Measurements from ENCODE around the gene NINJ1. TPM values are rescaled to one million over a fixed set of nuclear protein-coding genes. Genes with fewer than 3 reads are reported as not detected.

Gene NINJ1, protein sequence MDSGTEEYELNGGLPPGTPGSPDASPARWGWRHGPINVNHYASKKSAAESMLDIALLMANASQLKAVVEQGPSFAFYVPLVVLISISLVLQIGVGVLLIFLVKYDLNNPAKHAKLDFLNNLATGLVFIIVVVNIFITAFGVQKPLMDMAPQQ
- polyA plus RNA-seq (2013, experiment 1 of 2): 62.3 TPM
- 64.2 TPM for polyA plus RNA-seq (2013, experiment 2 of 2)

- Histone ChIP-seq H3K4ac (ENCODE audit: low read depth in 1 of 2, low read length in 2 of 2) (peak within 1 kb of the TSS; percentile 57 to 83), H2AK5ac (ENCODE audit: low read length, severe bottlenecking) (peak within 1 kb of the TSS; percentile 1), H4K8ac (ENCODE audit: low read length) (peak within 1 kb of the TSS; percentile 47), H2BK120ac (ENCODE audit: low read depth, low read length) (peak within 1 kb of the TSS; percentile 56), H4K91ac (ENCODE audit: low read length) (peak within 1 kb of the TSS; percentile 85), H3K27ac (ENCODE audit: low read length, poor library complexity, severe bottlenecking) (peak within 1 kb of the TSS; percentile 80), H3K18ac (ENCODE audit: low read depth in 1 of 2, low read length in 2 of 2) (peak within 1 kb of the TSS; percentile 78 to 93), H3K27me3 (ENCODE audit: control insufficient read depth in 1 of 2, insufficient read depth in 1 of 2, low read length in 2 of 2) (no peaks in the 10 kb centered on the region), H2BK15ac (ENCODE audit: low read depth, poor library complexity, severe bottlenecking) (peak within 1 kb of the TSS; percentile 98), H3K14ac (ENCODE audit: low read length in 2 of 2) (peak within 1 kb of the TSS in 1 of 2 experiments; percentile 93), H3K4me2 (ENCODE audit: low read length, poor library complexity, severe bottlenecking) (peak within 1 kb of the TSS; percentile 85), H3K4me3 (ENCODE audit: insufficient read depth in 1 of 2, low read depth in 1 of 2, low read length in 2 of 2) (peak within 1 kb of the TSS; percentile 68 to 84), H3K9ac (ENCODE audit: low read length) (peak within 1 kb of the TSS; percentile 93), H3K4me1 (ENCODE audit: control insufficient read depth, insufficient read depth, low read depth, low read length) (peaks cover 49% of the 10 kb centered on the region), H3K23ac (ENCODE audit: low read length in 2 of 2) (peak within 1 kb of the TSS in 1 of 2 experiments; percentile 50), H2BK12ac (ENCODE audit: low read length in 2 of 2) (peak within 1 kb of the TSS; percentile 53 to 94), H2AFZ (ENCODE audit: low read depth, low read length) (peak within 1 kb of the TSS; percentile 73), H3K79me1 (replicated peaks; ENCODE audit: low read length, poor library complexity, severe bottlenecking) (peaks cover 13% of the 10 kb centered on the region), H2BK5ac (ENCODE audit: low read depth, low read length, poor library complexity, severe bottlenecking) (peak within 1 kb of the TSS; percentile 45), H3K36me3 (ENCODE audit: control insufficient read depth in 1 of 2, insufficient read depth in 2 of 2, low read depth in 1 of 2, low read length in 2 of 2) (no peaks in the 10 kb centered on the region), H3K9me3 (ENCODE audit: control insufficient read depth, low read length) (peaks cover 4% of the 10 kb centered on the region)
- WGBS: 2% methylated on average over 59 of the region's 78 CpGs
- peak; percentile 95 for DNase-seq
Measured at GRCh38 chr9:93134015-93134739, at the start of gene NINJ1. NINJ1 (minus strand) TSS chr9:93134251; CDS start chr9:93134217, 34 bp downstream.

DNA sequence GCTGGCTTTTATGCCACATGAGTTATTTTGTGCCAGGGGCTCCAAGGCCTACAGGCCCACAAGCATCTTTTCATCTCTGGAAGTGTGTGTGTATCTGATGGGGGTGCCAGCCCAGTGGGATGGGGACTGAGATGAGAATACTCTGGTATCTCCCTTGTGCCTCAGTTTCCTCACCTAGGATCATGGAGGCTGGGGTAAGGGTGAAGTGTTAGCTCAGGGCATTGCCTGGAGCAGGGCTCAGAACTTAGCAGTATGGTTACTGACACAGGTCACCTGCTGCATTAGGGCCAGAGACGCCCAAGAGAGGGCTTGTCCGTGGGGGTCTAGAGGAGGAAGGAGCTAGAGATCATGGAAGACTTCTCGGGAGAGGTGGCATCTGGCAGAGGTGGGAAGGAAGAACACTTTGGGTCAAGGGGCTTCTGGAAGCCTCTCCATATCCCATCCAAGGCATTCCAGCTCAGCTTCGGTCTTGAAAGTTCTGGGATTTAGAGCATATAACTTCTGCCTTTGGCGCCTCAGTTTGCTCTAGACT lies 49.1 kb upstream of the NINJ1 start:
- no peak overlapping the region for H2BK120ac ChIP-seq (ENCODE audit: low read depth, low read length)
- no peak overlapping the region for H2BK5ac ChIP-seq (ENCODE audit: low read depth, low read length, poor library complexity, severe bottlenecking)
- H2BK12ac ChIP-seq (ENCODE audit: low read length in 2 of 2): no peak overlapping the region
- H2AFZ ChIP-seq (ENCODE audit: low read depth, low read length): no peak overlapping the region
- DNase-seq: no peak
- H3K4ac ChIP-seq (ENCODE audit: low read depth in 1 of 2, low read length in 2 of 2): no peak overlapping the region
- no peak overlapping the region for H3K27ac ChIP-seq (ENCODE audit: low read length, poor library complexity, severe bottlenecking)
- no peaks in the 10 kb centered on the region for H3K36me3 ChIP-seq (ENCODE audit: control insufficient read depth in 1 of 2, insufficient read depth in 2 of 2, low read depth in 1 of 2, low read length in 2 of 2)
- no peak overlapping the region for H3K4me3 ChIP-seq (ENCODE audit: insufficient read depth in 1 of 2, low read depth in 1 of 2, low read length in 2 of 2)
- no peak overlapping the region for H3K9ac ChIP-seq (ENCODE audit: low read length)
- H2AK5ac ChIP-seq (ENCODE audit: low read length, severe bottlenecking): no peak overlapping the region
- peaks cover 17% of the 10 kb centered on the region for H3K4me1 ChIP-seq (ENCODE audit: control insufficient read depth, insufficient read depth, low read depth, low read length)
- no peak overlapping the region for H3K23ac ChIP-seq (ENCODE audit: low read length in 2 of 2)
- H3K9me3 ChIP-seq (ENCODE audit: control insufficient read depth, low read length): no peaks in the 10 kb centered on the region
- H2BK15ac ChIP-seq (ENCODE audit: low read depth, poor library complexity, severe bottlenecking): no peak overlapping the region
- no peak overlapping the region for H3K4me2 ChIP-seq (ENCODE audit: low read length, poor library complexity, severe bottlenecking)
- H3K79me1 ChIP-seq (replicated peaks; ENCODE audit: low read length, poor library complexity, severe bottlenecking): no peaks in the 10 kb centered on the region
- no peak overlapping the region for H3K18ac ChIP-seq (ENCODE audit: low read depth in 1 of 2, low read length in 2 of 2)
- H4K91ac ChIP-seq (ENCODE audit: low read length): no peak overlapping the region
- peaks cover 71 to 82% of the 10 kb centered on the region in 2 experiments for H3K27me3 ChIP-seq (ENCODE audit: control insufficient read depth in 1 of 2, insufficient read depth in 1 of 2, low read length in 2 of 2)
- 89% methylated on average over 5 of the region's 5 CpGs for WGBS
- no peak overlapping the region for H3K14ac ChIP-seq (ENCODE audit: low read length in 2 of 2)
- H4K8ac ChIP-seq (ENCODE audit: low read length): no peak overlapping the region

DNA sequence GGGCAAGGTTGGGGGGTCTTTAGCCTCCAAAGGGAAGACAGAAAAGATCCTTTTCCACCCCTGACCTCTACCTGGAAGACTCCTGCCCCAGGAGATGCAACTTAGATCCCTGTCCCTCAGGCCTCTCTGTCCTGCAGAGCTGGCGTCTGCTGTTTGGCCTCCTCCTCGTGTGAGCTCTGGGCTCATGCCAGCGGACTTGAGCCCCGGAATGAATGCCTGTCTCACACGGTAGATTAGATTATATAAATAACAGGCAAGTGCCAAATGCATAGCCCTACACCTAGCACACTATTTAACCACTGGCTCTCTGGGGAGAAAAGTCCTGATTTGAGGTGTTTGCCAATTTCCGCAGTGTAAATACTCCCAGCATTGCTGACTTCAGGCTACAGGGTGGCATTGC lies 48.5 kb upstream of the NINJ1 start:
- no peak overlapping the region for H3K14ac ChIP-seq (ENCODE audit: low read length in 2 of 2)
- 85% methylated on average over 6 of the region's 6 CpGs for WGBS
- H3K36me3 ChIP-seq (ENCODE audit: control insufficient read depth in 1 of 2, insufficient read depth in 2 of 2, low read depth in 1 of 2, low read length in 2 of 2): no peaks in the 10 kb centered on the region
- H3K4ac ChIP-seq (ENCODE audit: low read depth in 1 of 2, low read length in 2 of 2): no peak overlapping the region
- H4K91ac ChIP-seq (ENCODE audit: low read length): no peak overlapping the region
- no peak for DNase-seq
- no peak overlapping the region for H3K27ac ChIP-seq (ENCODE audit: low read length, poor library complexity, severe bottlenecking)
- H3K4me1 ChIP-seq (ENCODE audit: control insufficient read depth, insufficient read depth, low read depth, low read length): peaks cover 17% of the 10 kb centered on the region
- H3K4me2 ChIP-seq (ENCODE audit: low read length, poor library complexity, severe bottlenecking): no peak overlapping the region
- H2AFZ ChIP-seq (ENCODE audit: low read depth, low read length): no peak overlapping the region
- H2BK120ac ChIP-seq (ENCODE audit: low read depth, low read length): no peak overlapping the region
- peaks cover 71 to 82% of the 10 kb centered on the region in 2 experiments for H3K27me3 ChIP-seq (ENCODE audit: control insufficient read depth in 1 of 2, insufficient read depth in 1 of 2, low read length in 2 of 2)
- no peak overlapping the region for H2BK15ac ChIP-seq (ENCODE audit: low read depth, poor library complexity, severe bottlenecking)
- H2BK12ac ChIP-seq (ENCODE audit: low read length in 2 of 2): no peak overlapping the region
- H3K18ac ChIP-seq (ENCODE audit: low read depth in 1 of 2, low read length in 2 of 2): no peak overlapping the region
- no peak overlapping the region for H2AK5ac ChIP-seq (ENCODE audit: low read length, severe bottlenecking)
- H3K9me3 ChIP-seq (ENCODE audit: control insufficient read depth, low read length): no peaks in the 10 kb centered on the region
- H2BK5ac ChIP-seq (ENCODE audit: low read depth, low read length, poor library complexity, severe bottlenecking): no peak overlapping the region
- H4K8ac ChIP-seq (ENCODE audit: low read length): no peak overlapping the region
- H3K79me1 ChIP-seq (replicated peaks; ENCODE audit: low read length, poor library complexity, severe bottlenecking): no peaks in the 10 kb centered on the region
- H3K4me3 ChIP-seq (ENCODE audit: insufficient read depth in 1 of 2, low read depth in 1 of 2, low read length in 2 of 2): no peak overlapping the region
- H3K23ac ChIP-seq (ENCODE audit: low read length in 2 of 2): no peak overlapping the region
- H3K9ac ChIP-seq (ENCODE audit: low read length): no peak overlapping the region
